ENCODE measurements around the gene AGBL4.

AGBL4 gene

DNA sequence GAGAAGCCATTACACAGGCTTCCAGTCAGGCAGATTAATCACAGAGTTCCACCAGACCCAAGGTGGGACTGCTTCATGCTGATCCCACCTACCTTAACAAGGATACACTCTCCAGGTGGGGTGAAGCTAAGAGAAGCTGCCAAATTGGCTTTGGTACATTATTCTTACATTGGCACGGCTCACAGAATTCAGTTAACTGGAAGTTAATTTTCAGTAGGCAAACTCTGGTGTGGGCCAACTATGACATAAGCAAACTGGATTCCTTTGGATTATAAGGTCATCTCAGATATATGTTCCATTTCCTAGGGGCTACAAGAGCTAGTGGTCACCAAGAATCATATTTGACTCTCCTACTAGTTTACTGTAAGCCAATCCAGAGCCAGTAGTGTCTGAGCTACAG lies 798.3 kb downstream of the AGBL4 start:
- no peak for TF ChIP-seq RAD21 (IDR thresholded peaks at IDR 0.05; ENCODE audit: low read depth)
- TF ChIP-seq, protein P1, sequence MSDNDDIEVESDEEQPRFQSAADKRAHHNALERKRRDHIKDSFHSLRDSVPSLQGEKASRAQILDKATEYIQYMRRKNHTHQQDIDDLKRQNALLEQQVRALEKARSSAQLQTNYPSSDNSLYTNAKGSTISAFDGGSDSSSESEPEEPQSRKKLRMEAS (IDR thresholded peaks at IDR 0.05) = no peak
- TF ChIP-seq CEBPB (IDR thresholded peaks at IDR 0.05) = no peak
- TF ChIP-seq, protein P2, sequence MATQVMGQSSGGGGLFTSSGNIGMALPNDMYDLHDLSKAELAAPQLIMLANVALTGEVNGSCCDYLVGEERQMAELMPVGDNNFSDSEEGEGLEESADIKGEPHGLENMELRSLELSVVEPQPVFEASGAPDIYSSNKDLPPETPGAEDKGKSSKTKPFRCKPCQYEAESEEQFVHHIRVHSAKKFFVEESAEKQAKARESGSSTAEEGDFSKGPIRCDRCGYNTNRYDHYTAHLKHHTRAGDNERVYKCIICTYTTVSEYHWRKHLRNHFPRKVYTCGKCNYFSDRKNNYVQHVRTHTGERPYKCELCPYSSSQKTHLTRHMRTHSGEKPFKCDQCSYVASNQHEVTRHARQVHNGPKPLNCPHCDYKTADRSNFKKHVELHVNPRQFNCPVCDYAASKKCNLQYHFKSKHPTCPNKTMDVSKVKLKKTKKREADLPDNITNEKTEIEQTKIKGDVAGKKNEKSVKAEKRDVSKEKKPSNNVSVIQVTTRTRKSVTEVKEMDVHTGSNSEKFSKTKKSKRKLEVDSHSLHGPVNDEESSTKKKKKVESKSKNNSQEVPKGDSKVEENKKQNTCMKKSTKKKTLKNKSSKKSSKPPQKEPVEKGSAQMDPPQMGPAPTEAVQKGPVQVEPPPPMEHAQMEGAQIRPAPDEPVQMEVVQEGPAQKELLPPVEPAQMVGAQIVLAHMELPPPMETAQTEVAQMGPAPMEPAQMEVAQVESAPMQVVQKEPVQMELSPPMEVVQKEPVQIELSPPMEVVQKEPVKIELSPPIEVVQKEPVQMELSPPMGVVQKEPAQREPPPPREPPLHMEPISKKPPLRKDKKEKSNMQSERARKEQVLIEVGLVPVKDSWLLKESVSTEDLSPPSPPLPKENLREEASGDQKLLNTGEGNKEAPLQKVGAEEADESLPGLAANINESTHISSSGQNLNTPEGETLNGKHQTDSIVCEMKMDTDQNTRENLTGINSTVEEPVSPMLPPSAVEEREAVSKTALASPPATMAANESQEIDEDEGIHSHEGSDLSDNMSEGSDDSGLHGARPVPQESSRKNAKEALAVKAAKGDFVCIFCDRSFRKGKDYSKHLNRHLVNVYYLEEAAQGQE (IDR thresholded peaks at IDR 0.05; ENCODE audit: low read depth) = no peak
- TF ChIP-seq TAF1 (IDR thresholded peaks at IDR 0.05; ENCODE audit: low read depth) = no peak
- TF ChIP-seq NFIC (IDR thresholded peaks at IDR 0.05) = no peak

DNA sequence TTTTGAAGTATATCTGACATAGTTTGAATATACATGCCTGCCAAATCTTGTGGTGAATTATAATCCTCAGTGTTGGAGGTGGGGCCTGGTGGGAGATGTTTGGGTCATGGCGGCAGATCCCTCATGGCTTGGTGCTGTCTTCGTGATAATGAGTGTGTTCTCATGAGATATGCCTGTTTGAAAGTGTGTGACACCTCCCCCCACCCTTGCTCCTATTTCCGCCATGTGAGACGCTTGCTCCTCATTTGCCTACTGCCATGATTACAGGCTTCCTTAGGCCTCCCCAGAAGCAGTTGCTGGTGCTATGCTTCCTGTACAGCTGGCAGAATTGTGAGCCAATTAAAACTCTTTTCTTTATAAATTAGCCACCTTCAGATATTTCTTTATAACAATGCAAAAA lies 810.5 kb downstream of the AGBL4 start:
- TF ChIP-seq FOXM1 (IDR thresholded peaks at IDR 0.05; ENCODE audit: borderline replicate concordance, low read depth) (no peak), CEBPB (IDR thresholded peaks at IDR 0.05) (no peak), YY1 (IDR thresholded peaks at IDR 0.05; ENCODE audit: low read depth) (no peak), RAD21 (IDR thresholded peaks at IDR 0.05; ENCODE audit: low read depth) (no peak), EGR1 (IDR thresholded peaks at IDR 0.05) (no peak)
- TF ChIP-seq, protein P2 (IDR thresholded peaks at IDR 0.05; ENCODE audit: low read depth) = no peak

DNA sequence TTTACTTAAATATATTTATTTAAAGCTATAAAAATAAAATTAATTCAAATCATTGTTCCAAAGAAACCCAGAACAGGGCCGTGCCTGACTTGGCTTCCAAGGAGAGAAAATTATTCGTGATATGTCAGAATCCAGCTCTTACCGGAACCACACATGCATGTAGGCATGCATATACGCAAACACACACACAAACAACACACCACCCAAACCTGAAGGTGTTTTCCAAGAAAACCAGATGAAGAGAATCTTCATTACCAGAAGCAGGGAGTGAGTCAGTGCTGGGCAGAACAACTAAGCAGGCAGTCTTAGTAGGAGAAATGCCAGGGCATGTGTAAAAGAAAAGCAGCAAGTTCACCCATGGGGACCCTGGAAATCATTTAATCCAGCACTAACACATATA lies 815.0 kb downstream of the AGBL4 start:
- TF ChIP-seq, protein P2 (IDR thresholded peaks at IDR 0.05; ENCODE audit: low read depth) = no peak
- TF ChIP-seq ZBTB7A (IDR thresholded peaks at IDR 0.05; ENCODE audit: low read depth) (no peak), TAF1 (IDR thresholded peaks at IDR 0.05; ENCODE audit: low read depth) (no peak)

DNA sequence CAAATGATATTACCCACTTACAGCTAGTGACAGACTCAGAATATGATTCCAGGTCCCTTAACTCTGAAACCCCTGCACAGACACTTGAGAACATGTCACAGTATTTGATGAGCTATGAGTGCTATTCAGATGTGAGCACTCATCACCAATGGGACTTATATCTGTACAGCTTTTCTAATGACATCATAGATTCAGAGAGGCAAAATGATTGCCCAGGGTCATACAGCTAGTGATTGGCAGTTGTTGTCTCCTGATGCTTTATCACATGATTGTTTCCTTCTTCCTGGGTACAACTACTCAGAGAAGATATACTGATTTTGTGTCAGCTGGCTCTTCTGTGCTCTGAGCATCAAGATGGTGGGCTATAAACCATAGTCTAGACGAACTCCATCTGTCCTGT lies 819.0 kb downstream of the AGBL4 start:
- TF ChIP-seq, protein P1 (IDR thresholded peaks at IDR 0.05) = no peak
- TF ChIP-seq EP300 (IDR thresholded peaks at IDR 0.05; ENCODE audit: borderline replicate concordance) (no peak), TAF1 (IDR thresholded peaks at IDR 0.05; ENCODE audit: low read depth) (no peak), EGR1 (IDR thresholded peaks at IDR 0.05) (no peak), YY1 (IDR thresholded peaks at IDR 0.05; ENCODE audit: low read depth) (no peak), TEAD4 (IDR thresholded peaks at IDR 0.05) (no peak), TCF12 (IDR thresholded peaks at IDR 0.05; ENCODE audit: low read depth) (no peak), CEBPB (IDR thresholded peaks at IDR 0.05) (no peak), FOXM1 (IDR thresholded peaks at IDR 0.05; ENCODE audit: borderline replicate concordance, low read depth) (no peak), NFIC (IDR thresholded peaks at IDR 0.05) (no peak), CREB1 (IDR thresholded peaks at IDR 0.05; ENCODE audit: low read depth) (no peak), ZBTB7A (IDR thresholded peaks at IDR 0.05; ENCODE audit: low read depth) (no peak), RAD21 (IDR thresholded peaks at IDR 0.05; ENCODE audit: low read depth) (no peak)
- TF ChIP-seq, protein P3, sequence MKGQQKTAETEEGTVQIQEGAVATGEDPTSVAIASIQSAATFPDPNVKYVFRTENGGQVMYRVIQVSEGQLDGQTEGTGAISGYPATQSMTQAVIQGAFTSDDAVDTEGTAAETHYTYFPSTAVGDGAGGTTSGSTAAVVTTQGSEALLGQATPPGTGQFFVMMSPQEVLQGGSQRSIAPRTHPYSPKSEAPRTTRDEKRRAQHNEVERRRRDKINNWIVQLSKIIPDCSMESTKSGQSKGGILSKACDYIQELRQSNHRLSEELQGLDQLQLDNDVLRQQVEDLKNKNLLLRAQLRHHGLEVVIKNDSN (IDR thresholded peaks at IDR 0.05) = no peak
- TF ChIP-seq, protein P2 (IDR thresholded peaks at IDR 0.05; ENCODE audit: low read depth) = no peak

Data from Ishikawa (cell line).